AG09309 (cell line): ENCODE results near the gene LRCH1.

Source experiments
- DNase-seq: peaks from one replicate; pipeline ENCODE4 v3.0.0-alpha.2; 2010; ENCODE audit warnings: low read depth
- H3K4me3 ChIP-seq: 2 replicates; pipeline ENCODE4 v1.5.1; 2011; ENCODE audit warnings: mild to moderate bottlenecking, low read depth, low read length, moderate library complexity; ENCODE audit not compliant: control insufficient read depth
- CTCF ChIP-seq: IDR thresholded peaks from 2 replicates; pipeline ENCODE4 v1.5.1; 2011; ENCODE audit warnings: mild to moderate bottlenecking, low read depth, low read length, inconsistent platforms; ENCODE audit not compliant: insufficient read depth, control insufficient read depth; ENCODE audit errors: missing control alignments

The LRCH1 gene

GRCh38 chr13:46535002-46535401 is 18.0 kb upstream of the LRCH1 start:
- H3K4me3 ChIP-seq: no peak overlapping the region
- no peak for DNase-seq
- no peak for TF ChIP-seq CTCF

GRCh38 chr13:46535825-46536224 is 17.1 kb upstream of the LRCH1 start:
- H3K4me3 ChIP-seq: no peak overlapping the region
- no peak for DNase-seq
- no peak for TF ChIP-seq CTCF

GRCh38 chr13:46536341-46536740 is 16.6 kb upstream of the LRCH1 start:
- H3K4me3 ChIP-seq: no peak overlapping the region
- no peak for DNase-seq
- TF ChIP-seq CTCF: no peak

- TF ChIP-seq CTCF: no peak
- H3K4me3 ChIP-seq: no peak overlapping the region
- DNase-seq: no peak
These were observed 13.7 kb upstream of the LRCH1 start for GRCh38 chr13:46539231-46539630.

GRCh38 chr13:46541210-46541609 is 11.8 kb upstream of the LRCH1 start:
- TF ChIP-seq CTCF: no peak
- H3K4me3 ChIP-seq: no peak overlapping the region
- DNase-seq: no peak

- DNase-seq: no peak
- TF ChIP-seq CTCF: no peak
- no peak overlapping the region for H3K4me3 ChIP-seq
These were observed 10.1 kb upstream of the LRCH1 start for GRCh38 chr13:46542833-46543232.

- no peak overlapping the region for H3K4me3 ChIP-seq
- no peak for TF ChIP-seq CTCF
- DNase-seq: no peak
These were observed 9.7 kb upstream of the LRCH1 start for GRCh38 chr13:46543287-46543686.
